ENCODE measurements around the gene NCMAP. TPM values are rescaled to one million over a fixed set of nuclear protein-coding genes. Genes with fewer than 3 reads are reported as not detected.
A peak's percentile ranks its signal among the peaks of the same experiment; 100 is the strongest.

Gene NCMAP
- total and polyA plus RNA-seq, 7 donors = 0.51 to 1.8 (median 0.60) TPM; not detected in 4

DNA sequence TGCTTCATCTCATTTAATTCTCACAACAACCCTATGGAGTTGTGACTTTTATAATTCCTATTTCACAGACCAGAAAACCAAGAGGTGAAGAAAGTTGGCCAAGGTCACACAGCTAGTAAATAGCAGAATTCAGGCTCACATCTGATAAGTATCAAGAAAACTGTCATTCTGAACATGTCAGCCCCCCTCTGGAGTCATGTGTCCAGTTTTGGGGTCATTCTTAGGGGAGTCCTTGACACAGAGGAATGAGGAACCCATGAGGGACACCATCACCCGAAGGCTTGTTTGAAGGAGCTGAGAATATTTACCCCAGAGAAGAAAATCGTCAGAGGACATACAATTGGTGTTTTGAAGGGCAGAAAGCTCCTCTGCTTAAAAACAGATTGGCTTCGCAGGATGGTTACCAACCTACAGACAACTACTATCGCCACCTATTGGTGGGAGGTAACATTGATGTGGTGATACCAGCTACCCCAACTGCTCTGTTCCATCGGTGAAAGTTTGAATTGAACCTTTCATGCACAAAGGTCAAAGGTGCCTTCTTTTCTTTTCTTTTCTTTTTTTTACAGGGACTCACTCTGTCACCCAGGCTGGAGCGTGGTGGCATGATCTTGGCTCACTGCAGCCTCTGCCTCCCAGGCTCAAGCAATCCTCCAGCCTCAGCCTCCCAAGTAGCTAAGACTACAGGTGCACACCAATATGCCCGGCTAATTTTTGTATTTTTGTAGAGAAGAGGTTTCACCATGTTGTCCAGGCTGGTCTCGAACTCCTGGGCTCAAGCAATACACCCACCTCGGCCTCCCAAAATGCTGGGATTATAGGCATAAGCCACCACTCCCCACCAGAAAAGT, 31.3 kb downstream of the NCMAP start:
- no peak for TF ChIP-seq EP300 (IDR thresholded peaks at IDR 0.05)
- TF ChIP-seq, protein P1, sequence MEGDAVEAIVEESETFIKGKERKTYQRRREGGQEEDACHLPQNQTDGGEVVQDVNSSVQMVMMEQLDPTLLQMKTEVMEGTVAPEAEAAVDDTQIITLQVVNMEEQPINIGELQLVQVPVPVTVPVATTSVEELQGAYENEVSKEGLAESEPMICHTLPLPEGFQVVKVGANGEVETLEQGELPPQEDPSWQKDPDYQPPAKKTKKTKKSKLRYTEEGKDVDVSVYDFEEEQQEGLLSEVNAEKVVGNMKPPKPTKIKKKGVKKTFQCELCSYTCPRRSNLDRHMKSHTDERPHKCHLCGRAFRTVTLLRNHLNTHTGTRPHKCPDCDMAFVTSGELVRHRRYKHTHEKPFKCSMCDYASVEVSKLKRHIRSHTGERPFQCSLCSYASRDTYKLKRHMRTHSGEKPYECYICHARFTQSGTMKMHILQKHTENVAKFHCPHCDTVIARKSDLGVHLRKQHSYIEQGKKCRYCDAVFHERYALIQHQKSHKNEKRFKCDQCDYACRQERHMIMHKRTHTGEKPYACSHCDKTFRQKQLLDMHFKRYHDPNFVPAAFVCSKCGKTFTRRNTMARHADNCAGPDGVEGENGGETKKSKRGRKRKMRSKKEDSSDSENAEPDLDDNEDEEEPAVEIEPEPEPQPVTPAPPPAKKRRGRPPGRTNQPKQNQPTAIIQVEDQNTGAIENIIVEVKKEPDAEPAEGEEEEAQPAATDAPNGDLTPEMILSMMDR (IDR thresholded peaks at IDR 0.05) = peak; percentile 8 to 66 (median 61)
- no peak for DNase-seq
- peaks cover 0 to 5% (median 0%) of the 10 kb centered on the region in 3 donors for H3K27me3 ChIP-seq
- H3K4me1 ChIP-seq = no peaks in the 10 kb centered on the region
- WGBS, 2 donors = 24 to 32% methylated on average over 9 of the region's 9 CpGs
- no peaks in the 10 kb centered on the region for H3K36me3 ChIP-seq
- intact Hi-C loops (cut with DNase I) = no loop called here
- no peak overlapping the region for H3K4me3 ChIP-seq
- no peaks in the 10 kb centered on the region for H3K9me3 ChIP-seq
- no peak overlapping the region for H3K27ac ChIP-seq

DNA sequence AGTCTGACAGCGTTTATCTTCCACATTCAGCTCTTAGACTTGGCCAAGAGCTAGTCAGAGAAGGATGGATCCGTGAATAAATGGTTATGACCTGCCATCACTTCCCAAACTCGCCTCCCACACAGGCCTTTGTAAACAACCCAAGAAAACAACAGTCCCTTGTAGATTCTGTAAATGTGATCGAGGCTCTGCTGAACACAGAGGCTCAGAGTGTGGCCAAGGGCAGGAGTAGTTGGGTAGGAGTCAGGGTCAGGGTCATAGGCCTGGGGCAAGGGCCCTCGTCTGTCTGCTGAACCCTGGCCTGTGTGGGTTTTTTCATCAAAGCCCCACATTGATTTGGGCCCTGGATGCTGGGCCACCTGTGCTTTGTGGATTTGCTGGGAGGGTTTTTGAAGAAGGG, 32.7 kb downstream of the NCMAP start:
- H3K4me3 ChIP-seq = no peak overlapping the region
- no peaks in the 10 kb centered on the region for H3K9me3 ChIP-seq
- 65 to 80% methylated on average over 5 of the region's 5 CpGs for WGBS, 2 donors
- no peaks in the 10 kb centered on the region for H3K36me3 ChIP-seq
- TF ChIP-seq POLR2A (IDR thresholded peaks at IDR 0.05) = no peak
- TF ChIP-seq EP300 (IDR thresholded peaks at IDR 0.05) = no peak
- TF ChIP-seq POLR2AphosphoS5 (IDR thresholded peaks at IDR 0.05) = no peak
- TF ChIP-seq, protein P1 (IDR thresholded peaks at IDR 0.05) = no peak
- DNase-seq = no peak
- intact Hi-C loops (cut with DNase I) = no loop called here
- no peaks in the 10 kb centered on the region for H3K4me1 ChIP-seq
- peaks cover 0 to 5% (median 0%) of the 10 kb centered on the region in 3 donors for H3K27me3 ChIP-seq
- no peak overlapping the region for H3K27ac ChIP-seq

DNA sequence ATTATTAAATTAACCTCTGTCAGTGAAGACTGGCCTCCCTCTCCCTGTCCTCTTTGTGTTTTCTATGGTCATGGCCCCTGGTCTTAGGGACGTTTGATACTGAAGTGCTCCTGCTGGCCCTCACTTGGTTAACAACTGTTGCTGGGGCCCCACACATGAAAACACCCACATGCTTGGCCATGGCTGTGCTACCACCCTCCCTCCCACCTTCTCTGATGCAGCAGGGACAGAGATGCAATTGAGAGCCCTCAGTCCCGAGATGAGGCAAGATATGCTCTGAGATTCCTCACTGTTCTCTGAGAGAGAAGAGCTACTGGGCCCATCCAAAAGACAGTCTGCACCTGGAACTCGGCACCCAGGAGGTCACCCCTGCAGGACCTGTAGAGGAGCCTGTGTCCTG, 33.3 kb downstream of the NCMAP start:
- Histone ChIP-seq H3K4me3 (no peak overlapping the region), H3K36me3 (no peaks in the 10 kb centered on the region), H3K27me3 (peaks cover 0 to 5% (median 0%) of the 10 kb centered on the region in 3 donors), H3K4me1 (no peaks in the 10 kb centered on the region), H3K9me3 (no peaks in the 10 kb centered on the region), H3K27ac (no peak overlapping the region)
- TF ChIP-seq EP300 (IDR thresholded peaks at IDR 0.05) (no peak), POLR2AphosphoS5 (IDR thresholded peaks at IDR 0.05) (no peak), POLR2A (IDR thresholded peaks at IDR 0.05) (no peak)
- TF ChIP-seq, protein P1 (IDR thresholded peaks at IDR 0.05) = no peak
- no peak for DNase-seq
- 74 to 82% methylated on average over 3 of the region's 3 CpGs for WGBS, 2 donors
- intact Hi-C loops (cut with DNase I) = no loop called here

DNA sequence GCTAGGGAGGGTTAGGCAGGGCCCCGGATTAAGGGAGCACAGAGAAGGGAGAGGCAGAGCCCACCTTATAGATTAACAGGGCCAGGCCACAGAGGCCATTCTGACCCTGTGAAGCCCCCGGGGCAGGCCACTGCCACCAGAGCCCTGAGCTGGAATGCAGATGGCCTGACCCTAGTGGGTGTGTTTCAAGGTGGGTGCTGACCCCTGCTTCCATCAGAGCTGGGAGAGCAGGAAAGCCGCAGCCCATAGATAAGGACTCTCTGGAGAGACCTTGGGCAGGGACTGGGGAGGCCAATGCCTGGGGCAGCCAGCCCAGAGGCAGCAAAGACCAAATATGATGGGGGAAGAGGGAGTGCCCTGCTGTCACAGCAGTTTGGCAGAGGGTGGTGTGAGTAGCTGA, 35.9 kb downstream of the NCMAP start:
- no peaks in the 10 kb centered on the region for H3K4me1 ChIP-seq
- no peaks in the 10 kb centered on the region for H3K9me3 ChIP-seq
- DNase-seq = no peak
- TF ChIP-seq, protein P1 (IDR thresholded peaks at IDR 0.05) = no peak
- TF ChIP-seq EP300 (IDR thresholded peaks at IDR 0.05) (no peak), POLR2A (IDR thresholded peaks at IDR 0.05) (no peak), POLR2AphosphoS5 (IDR thresholded peaks at IDR 0.05) (no peak)
- WGBS, 2 donors = 80 to 86% methylated on average over 3 of the region's 3 CpGs
- no peaks in the 10 kb centered on the region for H3K36me3 ChIP-seq
- intact Hi-C loops (cut with DNase I) = no loop called here
- no peak overlapping the region for H3K27ac ChIP-seq
- peaks cover 0 to 3% (median 0%) of the 10 kb centered on the region in 3 donors for H3K27me3 ChIP-seq
- no peak overlapping the region for H3K4me3 ChIP-seq

DNA sequence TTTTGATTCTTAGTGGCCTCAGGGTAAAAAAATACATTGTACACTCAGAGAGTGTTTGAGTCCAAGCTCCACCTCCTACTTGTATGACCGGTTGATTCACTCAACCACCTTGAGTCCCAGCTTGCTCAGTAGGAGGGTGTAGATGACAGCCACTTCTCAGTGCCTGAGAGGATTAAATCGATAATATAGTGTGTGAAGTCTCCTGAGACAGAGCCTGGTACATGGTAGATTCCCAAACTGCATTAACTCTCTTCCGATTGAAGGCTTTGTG, 38.4 kb downstream of the NCMAP start:
- DNase-seq = no peak
- WGBS, 2 donors = 54 to 78% methylated on average over 3 of the region's 3 CpGs

More for the DNA sequence above, 38.4 kb downstream of the NCMAP start:
- H3K4me1 ChIP-seq = no peaks in the 10 kb centered on the region
- H3K36me3 ChIP-seq = no peaks in the 10 kb centered on the region
- no peaks in the 10 kb centered on the region for H3K9me3 ChIP-seq
- no peak overlapping the region for H3K27ac ChIP-seq
- H3K4me3 ChIP-seq = no peak overlapping the region
- no peaks in the 10 kb centered on the region for H3K27me3 ChIP-seq
- TF ChIP-seq POLR2A (IDR thresholded peaks at IDR 0.05) (no peak), POLR2AphosphoS5 (IDR thresholded peaks at IDR 0.05) (no peak), EP300 (IDR thresholded peaks at IDR 0.05) (no peak)
- TF ChIP-seq, protein P1 (IDR thresholded peaks at IDR 0.05) = no peak
- intact Hi-C loops (cut with DNase I) = no loop called here

Data from sigmoid colon (tissue), 7 donors.